T-helper 17 cell (primary cell): Measurements from ENCODE around the gene CYYR1. TPM values are rescaled to one million over a fixed set of nuclear protein-coding genes. Genes with fewer than 3 reads are reported as not detected.
"Not testable (repeated sequence)": the region's sequence is repeated elsewhere in the genome, so short reads cannot be mapped to it uniquely, and the experiment has no call there.

Source experiments
- ATAC-seq: fragments of 150-1000 bp; cut with Tn5 transposase; 2 replicates; pipeline ENCODE4 v1.10.0; 2021; ENCODE audit warnings: mild to moderate bottlenecking, moderate library complexity
- DNase-seq, 3 donors: peaks; one replicate each; pipeline versions ENCODE4 v3.0.0 to v3.0.0-alpha.2; 2020 to 2021
- H3K9me3 ChIP-seq: one replicate; pipeline ENCODE4 v1.7.0; 2013; ENCODE audit warnings: low read length, mild to moderate bottlenecking; ENCODE audit not compliant: control insufficient read depth, poor library complexity, severe bottlenecking
- H3K27ac Mint-ChIP-seq: one replicate; pipeline ENCODE4 v1.8.0; 2022; ENCODE audit warnings: mild to moderate bottlenecking, moderate library complexity, mixed read lengths
- H3K27me3 Mint-ChIP-seq: one replicate; pipeline ENCODE4 v1.8.0; 2022; ENCODE audit warnings: mixed read lengths
- H3K36me3 Mint-ChIP-seq: one replicate; pipeline ENCODE4 v1.8.0; 2022; ENCODE audit warnings: low read depth, mixed read lengths
- H3K4me1 Mint-ChIP-seq: one replicate; pipeline ENCODE4 v1.8.0; 2022; ENCODE audit warnings: mild to moderate bottlenecking, mixed read lengths
- H3K4me3 Mint-ChIP-seq: one replicate; pipeline ENCODE4 v1.8.0; 2022; ENCODE audit warnings: mild to moderate bottlenecking, moderate library complexity, mixed read lengths
- total RNA-seq, 4 donors: library from RNA in 2 of 4; stranded (reverse) in 2 of 4; gene quantifications; one replicate each; pipeline ENCODE4 v1.2.3 and lab custom pipeline; 2022 to 2026

Gene CYYR1
- total RNA-seq, 2 donors from 2014 or later: not detected

DNA sequence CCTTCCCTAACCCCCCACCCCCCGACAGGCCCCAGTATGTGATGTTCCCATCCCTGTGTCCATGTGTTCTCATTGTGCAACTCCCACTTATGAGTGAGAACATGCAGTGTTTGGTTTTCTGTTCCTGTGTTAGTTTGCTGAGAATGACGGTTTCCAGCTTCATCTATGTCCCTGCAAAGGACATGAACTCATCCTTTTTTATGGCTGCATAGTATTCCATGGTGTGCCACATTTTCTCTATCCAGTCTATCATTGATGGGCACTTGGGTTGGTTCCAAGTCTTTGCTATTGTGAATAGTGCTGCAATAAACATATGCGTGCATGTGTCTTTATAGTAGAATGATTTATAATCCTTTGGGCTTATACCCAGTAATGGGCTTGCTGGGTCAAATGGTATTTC, 114.2 kb downstream of the CYYR1 start:
- not testable (repeated sequence) for DNase-seq, ATAC-seq, H3K4me3 Mint-ChIP-seq, H3K4me1 Mint-ChIP-seq, H3K27ac Mint-ChIP-seq, H3K36me3 Mint-ChIP-seq, H3K27me3 Mint-ChIP-seq, H3K9me3 ChIP-seq

GRCh38 chr21:26457817-26458216, 115.3 kb downstream of the CYYR1 start:
- ATAC-seq (no peak), DNase-seq (no peak)
- H3K9me3 ChIP-seq: peaks cover 2% of the 10 kb centered on the region
- Mint-ChIP-seq H3K4me1 (no peaks in the 10 kb centered on the region), H3K27ac (no peak overlapping the region), H3K4me3 (no peak overlapping the region), H3K27me3 (no peaks in the 10 kb centered on the region), H3K36me3 (no peaks in the 10 kb centered on the region)

DNA sequence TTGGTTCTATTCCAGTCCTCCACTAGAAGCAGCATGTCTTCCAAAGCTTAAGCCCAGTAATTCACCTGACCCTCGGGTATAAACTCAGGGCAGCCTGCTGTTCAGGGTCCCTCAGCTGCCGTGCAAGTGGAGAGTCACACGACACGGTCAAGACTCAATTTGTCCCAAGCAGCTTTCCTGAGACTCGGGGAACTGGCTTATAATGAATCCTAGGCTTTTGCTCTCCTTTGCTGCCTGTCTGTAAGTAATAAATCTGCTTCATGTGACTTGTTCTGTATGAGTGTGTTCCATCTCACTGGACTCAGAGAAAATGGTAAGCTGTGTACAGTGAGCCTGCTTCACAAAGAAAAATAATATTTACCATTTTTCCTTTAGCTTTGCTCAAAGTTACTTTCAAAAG, 119.8 kb downstream of the CYYR1 start:
- H3K4me1 Mint-ChIP-seq: no peaks in the 10 kb centered on the region
- ATAC-seq: no peak
- no peak for DNase-seq
- H3K9me3 ChIP-seq: peaks cover 2% of the 10 kb centered on the region
- no peaks in the 10 kb centered on the region for H3K27me3 Mint-ChIP-seq
- no peaks in the 10 kb centered on the region for H3K36me3 Mint-ChIP-seq
- H3K4me3 Mint-ChIP-seq: no peak overlapping the region
- H3K27ac Mint-ChIP-seq: no peak overlapping the region

DNA sequence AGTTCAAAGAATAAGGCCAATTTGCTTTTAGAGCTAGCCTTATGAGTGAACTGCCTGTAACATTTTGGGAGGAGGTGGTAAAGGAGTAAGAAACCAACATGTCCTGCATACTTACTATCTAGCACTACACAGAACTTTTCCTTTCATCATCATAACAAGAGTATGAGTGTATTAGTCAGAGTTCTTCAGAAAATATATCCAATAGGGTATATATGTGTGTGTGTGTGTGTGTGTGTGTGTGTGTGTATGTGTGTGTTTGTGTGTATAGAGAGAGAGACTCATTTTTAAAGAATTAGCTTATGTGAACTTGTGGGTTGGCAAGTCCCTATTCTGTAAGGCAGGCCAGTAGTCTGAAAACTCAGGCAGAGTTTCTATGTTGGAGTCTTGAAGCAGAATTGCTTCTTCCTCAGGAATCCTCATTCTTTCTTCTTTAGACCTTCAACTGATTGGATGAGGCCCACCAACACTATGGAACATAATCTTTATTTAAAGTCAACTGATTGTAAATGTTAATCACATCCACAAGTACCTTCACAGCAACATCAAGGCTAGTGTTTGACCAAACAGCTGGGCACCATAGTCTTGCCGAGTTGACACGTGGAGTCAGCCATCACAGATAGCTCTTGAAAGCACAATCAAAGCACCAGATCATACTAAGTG, 121.9 kb downstream of the CYYR1 start:
- ATAC-seq (no peak), DNase-seq (no peak)
- Mint-ChIP-seq H3K27ac (no peak overlapping the region), H3K27me3 (no peaks in the 10 kb centered on the region), H3K4me1 (no peaks in the 10 kb centered on the region), H3K4me3 (no peak overlapping the region), H3K36me3 (no peaks in the 10 kb centered on the region)
- peaks cover 2% of the 10 kb centered on the region for H3K9me3 ChIP-seq

DNA sequence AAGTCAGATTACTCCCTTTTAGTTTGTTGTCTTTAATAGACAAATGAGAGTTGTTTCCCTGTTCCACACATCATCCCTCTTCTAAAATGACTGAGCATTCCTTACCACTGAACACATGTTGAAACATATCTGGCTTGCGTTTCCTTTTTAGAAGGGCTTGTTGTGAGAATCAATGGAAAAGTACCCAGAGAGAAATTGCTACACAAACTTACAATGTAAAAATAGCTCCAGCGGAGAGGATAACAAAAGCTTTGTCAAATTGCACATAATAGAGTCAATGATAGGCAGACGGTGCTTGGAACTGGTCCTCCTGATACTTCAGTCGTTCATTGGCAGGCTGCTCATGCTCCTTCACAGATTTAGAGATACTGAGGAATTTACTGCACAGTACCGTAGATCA, 123.9 kb downstream of the CYYR1 start:
- no peaks in the 10 kb centered on the region for H3K36me3 Mint-ChIP-seq
- DNase-seq: no peak

GRCh38 chr21:26448751-26449150, 124.3 kb downstream of the CYYR1 start:
- no peak for DNase-seq
- H3K27ac Mint-ChIP-seq: no peak overlapping the region
- H3K27me3 Mint-ChIP-seq: no peaks in the 10 kb centered on the region
- H3K4me3 Mint-ChIP-seq: no peak overlapping the region
- no peaks in the 10 kb centered on the region for H3K9me3 ChIP-seq
- no peaks in the 10 kb centered on the region for H3K36me3 Mint-ChIP-seq
- ATAC-seq: no peak
- no peaks in the 10 kb centered on the region for H3K4me1 Mint-ChIP-seq

More for the DNA sequence above, 123.9 kb downstream of the CYYR1 start:
- ATAC-seq: no peak
- peaks cover 2% of the 10 kb centered on the region for H3K9me3 ChIP-seq
- Mint-ChIP-seq H3K4me1 (no peaks in the 10 kb centered on the region), H3K27ac (no peak overlapping the region), H3K27me3 (no peaks in the 10 kb centered on the region), H3K4me3 (no peak overlapping the region)

DNA sequence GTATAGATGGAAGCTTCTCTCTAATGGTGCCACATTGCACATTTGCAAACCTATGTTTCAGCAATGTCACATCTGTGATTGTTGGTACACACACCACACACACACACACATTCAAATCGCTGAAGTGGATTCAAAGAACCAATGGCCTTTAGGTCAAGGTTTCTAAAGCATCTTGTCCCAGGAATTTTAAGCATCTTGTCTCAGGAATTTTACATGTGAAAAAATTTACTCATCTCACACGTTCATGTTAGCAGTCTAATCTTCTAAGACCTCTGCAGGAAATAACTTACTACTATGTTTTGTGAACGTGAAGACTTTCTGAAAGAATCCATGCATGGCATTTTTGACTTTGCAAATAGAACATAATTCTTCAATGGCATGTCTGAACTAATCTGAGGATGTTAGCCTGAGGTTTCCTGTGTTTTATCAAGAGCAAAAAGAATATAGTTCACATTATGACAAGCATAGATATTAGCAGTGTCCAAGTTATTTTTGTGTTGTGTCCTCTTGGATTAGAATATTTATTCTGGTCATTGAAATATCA, 125.1 kb downstream of the CYYR1 start:
- Mint-ChIP-seq H3K4me3 (no peak overlapping the region), H3K36me3 (no peaks in the 10 kb centered on the region), H3K4me1 (no peaks in the 10 kb centered on the region), H3K27me3 (no peaks in the 10 kb centered on the region), H3K27ac (no peak overlapping the region)
- H3K9me3 ChIP-seq: no peaks in the 10 kb centered on the region
- no peak for ATAC-seq
- no peak for DNase-seq

- H3K4me3 Mint-ChIP-seq: no peak overlapping the region
- no peaks in the 10 kb centered on the region for H3K4me1 Mint-ChIP-seq
- ATAC-seq (no peak), DNase-seq (no peak)
- H3K27ac Mint-ChIP-seq: no peak overlapping the region
- no peaks in the 10 kb centered on the region for H3K27me3 Mint-ChIP-seq
- no peaks in the 10 kb centered on the region for H3K36me3 Mint-ChIP-seq
- no peaks in the 10 kb centered on the region for H3K9me3 ChIP-seq
Measured at GRCh38 chr21:26445440-26445839, 127.6 kb downstream of the CYYR1 start.

DNA sequence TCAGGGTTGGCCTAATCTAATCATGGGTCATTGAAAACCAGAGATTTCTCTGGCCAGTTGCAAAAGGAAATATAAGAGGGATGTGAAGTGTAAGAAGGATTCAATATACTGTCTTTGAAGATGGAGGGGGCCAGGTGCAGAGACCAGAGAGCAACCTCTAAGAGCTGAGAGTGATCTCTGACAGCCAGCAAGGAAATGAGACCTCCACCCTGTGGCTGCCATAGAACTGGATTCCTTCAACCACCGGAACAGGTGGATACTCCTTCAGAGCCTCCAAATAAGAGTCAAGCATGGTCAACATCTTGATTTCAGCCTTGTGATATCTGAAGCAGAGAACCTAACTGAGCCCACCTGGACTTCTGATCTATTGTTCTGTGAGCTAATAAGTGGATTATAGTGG, 128.4 kb downstream of the CYYR1 start:
- Mint-ChIP-seq H3K27ac (no peak overlapping the region), H3K4me3 (no peak overlapping the region), H3K36me3 (no peaks in the 10 kb centered on the region), H3K27me3 (no peaks in the 10 kb centered on the region), H3K4me1 (no peaks in the 10 kb centered on the region)
- ATAC-seq: no peak
- no peaks in the 10 kb centered on the region for H3K9me3 ChIP-seq
- DNase-seq: no peak

- no peaks in the 10 kb centered on the region for H3K9me3 ChIP-seq
- H3K27me3 Mint-ChIP-seq: no peaks in the 10 kb centered on the region
- H3K4me3 Mint-ChIP-seq: no peak overlapping the region
- no peak for ATAC-seq
- H3K36me3 Mint-ChIP-seq: no peaks in the 10 kb centered on the region
- DNase-seq: no peak
- H3K27ac Mint-ChIP-seq: no peak overlapping the region
- no peaks in the 10 kb centered on the region for H3K4me1 Mint-ChIP-seq
Measured at GRCh38 chr21:26443867-26444266, 129.2 kb downstream of the CYYR1 start.

GRCh38 chr21:26443291-26443690, 129.8 kb downstream of the CYYR1 start:
- Mint-ChIP-seq H3K4me3 (no peak overlapping the region), H3K4me1 (no peaks in the 10 kb centered on the region), H3K27me3 (no peaks in the 10 kb centered on the region), H3K27ac (no peak overlapping the region), H3K36me3 (no peaks in the 10 kb centered on the region)
- no peak for ATAC-seq
- H3K9me3 ChIP-seq: no peaks in the 10 kb centered on the region
- no peak for DNase-seq

- Mint-ChIP-seq H3K27ac (no peak overlapping the region), H3K4me3 (no peak overlapping the region), H3K36me3 (no peaks in the 10 kb centered on the region), H3K4me1 (no peaks in the 10 kb centered on the region), H3K27me3 (no peaks in the 10 kb centered on the region)
- H3K9me3 ChIP-seq: no peaks in the 10 kb centered on the region
- no peak for DNase-seq
- ATAC-seq: no peak
Measured at GRCh38 chr21:26441149-26441548, 131.9 kb downstream of the CYYR1 start.

DNA sequence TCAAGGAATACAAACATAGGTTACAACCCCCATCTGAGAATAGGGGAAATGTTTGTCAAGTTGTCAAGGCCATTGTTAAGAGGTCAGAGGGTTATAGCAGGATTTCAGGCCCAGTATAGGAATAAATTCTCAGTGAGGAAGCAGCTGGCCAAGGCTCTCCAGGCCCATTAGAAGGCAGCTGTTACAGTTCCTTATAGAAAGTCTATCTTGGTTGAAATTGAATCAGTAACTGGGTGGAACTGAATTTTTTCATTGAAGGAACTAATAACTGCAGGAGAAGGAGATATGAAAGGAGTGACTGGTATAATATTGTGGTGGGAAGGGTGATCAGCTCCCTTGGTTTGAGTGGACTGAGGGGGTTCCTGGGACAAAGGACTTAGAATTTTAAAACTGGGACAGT, 134.1 kb downstream of the CYYR1 start:
- Mint-ChIP-seq H3K27ac (no peak overlapping the region), H3K36me3 (no peaks in the 10 kb centered on the region), H3K4me3 (no peak overlapping the region), H3K27me3 (peaks cover 6% of the 10 kb centered on the region), H3K4me1 (no peaks in the 10 kb centered on the region)
- ATAC-seq: no peak
- H3K9me3 ChIP-seq: no peaks in the 10 kb centered on the region
- DNase-seq: no peak

- no peaks in the 10 kb centered on the region for H3K9me3 ChIP-seq
- DNase-seq: no peak
- Mint-ChIP-seq H3K27ac (no peak overlapping the region), H3K36me3 (no peaks in the 10 kb centered on the region), H3K27me3 (peaks cover 6% of the 10 kb centered on the region), H3K4me1 (no peaks in the 10 kb centered on the region), H3K4me3 (no peak overlapping the region)
- no peak for ATAC-seq
Measured at GRCh38 chr21:26437326-26438009, 135.6 kb downstream of the CYYR1 start.
